ENCODE measurements around the gene CLDN3.

Gene CLDN3

GRCh38 chr7:73768641-73769480 is 1.2 kb downstream of the CLDN3 start:
- DNase-seq (ENCODE audit: extremely low read depth, low read depth): no peak

GRCh38 chr7:73766556-73767229 is 3.4 kb downstream of the CLDN3 start:
- no peak for DNase-seq (ENCODE audit: extremely low read depth, low read depth)
- no peak for TF ChIP-seq CTCF (IDR thresholded peaks at IDR 0.05; ENCODE audit: low read depth, low read length)

More at GRCh38 chr7:73768641-73769480, 1.2 kb downstream of the CLDN3 start:
- TF ChIP-seq CTCF (IDR thresholded peaks at IDR 0.05; ENCODE audit: low read depth, low read length): no peak

- DNase-seq (ENCODE audit: extremely low read depth, low read depth): no peak
- TF ChIP-seq CTCF (IDR thresholded peaks at IDR 0.05; ENCODE audit: low read depth, low read length): no peak
These were observed 7.4 kb downstream of the CLDN3 start for GRCh38 chr7:73762659-73762999.

GRCh38 chr7:73761854-73762658 is 8.0 kb downstream of the CLDN3 start:
- no peak for TF ChIP-seq CTCF (IDR thresholded peaks at IDR 0.05; ENCODE audit: low read depth, low read length)
- DNase-seq (ENCODE audit: extremely low read depth, low read depth): no peak

GRCh38 chr7:73758581-73759138 is 11.4 kb downstream of the CLDN3 start:
- DNase-seq (ENCODE audit: extremely low read depth, low read depth): no peak
- no peak for TF ChIP-seq CTCF (IDR thresholded peaks at IDR 0.05; ENCODE audit: low read depth, low read length)

GRCh38 chr7:73749931-73750776 is 19.9 kb downstream of the CLDN3 start:
- DNase-seq (ENCODE audit: extremely low read depth, low read depth): no peak
- TF ChIP-seq CTCF (IDR thresholded peaks at IDR 0.05; ENCODE audit: low read depth, low read length): no peak

Data from AG09319 (cell line).